Kidney (tissue), 14 donors: ENCODE data around the gene SLC25A15. TPM values are rescaled to one million over a fixed set of nuclear protein-coding genes. Genes with fewer than 3 reads are reported as not detected.
A peak's percentile ranks its signal among the peaks of the same experiment; 100 is the strongest.

Experiments used
- DNase-seq, 5 donors: peaks; one replicate each; pipeline ENCODE4 v3.0.0-alpha.2; 2013 to 2020
- FAIRE-seq: peaks from 2 replicates; lab custom pipeline; 2012; peaks lifted over from hg19 to GRCh38; lab: Jason Lieb, UNC
- H3K27ac ChIP-seq, 2 donors: one replicate each; pipeline ENCODE4 v1.7.0; 2013; ENCODE audit warnings: low read depth in 2 of 2, low read length in 2 of 2, inconsistent platforms in 1 of 2
- H3K27me3 ChIP-seq: one replicate; pipeline ENCODE4 v1.7.1; 2013; ENCODE audit warnings: low read length, inconsistent platforms; ENCODE audit not compliant: control insufficient read depth, insufficient read depth
- H3K36me3 ChIP-seq, 3 donors: one replicate each; pipeline versions ENCODE4 v1.7.0 to v1.7.1; 2013; ENCODE audit warnings: low read length in 3 of 3, control low read depth in 1 of 3, inconsistent platforms in 1 of 3; ENCODE audit not compliant: insufficient read depth in 3 of 3, control insufficient read depth in 2 of 3
- H3K4me1 ChIP-seq, 3 donors: one replicate each; pipeline versions ENCODE4 v1.7.0 to v1.7.1; 2013; ENCODE audit warnings: low read length in 3 of 3, inconsistent platforms in 1 of 3, low read depth in 1 of 3; ENCODE audit not compliant: control insufficient read depth in 2 of 3, insufficient read depth in 2 of 3
- H3K4me3 ChIP-seq, 3 donors: one replicate each; pipeline versions ENCODE4 v1.7.0 to v1.8.1; 2013; ENCODE audit warnings: low read length in 3 of 3, control low read depth in 1 of 3, inconsistent platforms in 1 of 3
- H3K9ac ChIP-seq, 3 donors: one replicate each; pipeline versions ENCODE4 v1.7.0 to v1.7.1; 2013; ENCODE audit warnings: low read length in 3 of 3, control low read depth in 1 of 3, inconsistent platforms in 1 of 3
- H3K9me3 ChIP-seq, 3 donors: one replicate each; pipeline versions ENCODE4 v1.7.0 to v1.7.1; 2013; ENCODE audit warnings: low read length in 3 of 3, control low read depth in 1 of 3, inconsistent platforms in 1 of 3; ENCODE audit not compliant: control insufficient read depth in 2 of 3, insufficient read depth in 1 of 3
- CTCF ChIP-seq: IDR thresholded peaks from 3 replicates; pipeline ENCODE4 v1.5.1; 2012; ENCODE audit warnings: mild to moderate bottlenecking, moderate library complexity, borderline replicate concordance; ENCODE audit not compliant: insufficient read depth; ENCODE audit errors: extremely low read depth
- intact Hi-C: fragments of 100-400 bp; cut with DNase I; formaldehyde crosslinking; loops from one replicate; pipeline ENCODE4 v1.11.1; 2022
- polyA plus RNA-seq: library from polyadenylated mRNA; stranded (reverse); fragments of 350-450 nt; fragmentation: Illumina TruSeq; extraction: RNeasy Lipid Tissue Mini Kit (QIAGEN cat#74804); gene quantifications from one replicate; pipeline ENCODE4 v1.2.3, GENCODE V29; 2014; ENCODE audit warnings: low read depth, low replicate concordance; ENCODE audit not compliant: insufficient read depth
- total RNA-seq: library from RNA; stranded (reverse); fragmentation: NEBNext Ultra II Directional; extraction: Animal tissue kit (Norgen Biotek cat#: 25700); gene quantifications from one replicate; pipeline ENCODE4 v1.2.1, GENCODE V29; 2021
- donor health status: control.
- donor health status: control.
- donor health status: control.
- donor health status: control.
- donor health status: control.
- donor health status: DM: yes; HTN: yes; CAD: no.
- donor health status: Normal renal cell carcinoma (clear cell type).

Gene SLC25A15
- total and polyA plus RNA-seq, 2 donors from 2014 or later: 5.4 to 7.7 TPM

- H3K27me3 ChIP-seq: no peaks in the 10 kb centered on the region
- no peaks in the 10 kb centered on the region for H3K9me3 ChIP-seq
- H3K4me3 ChIP-seq: peak overlapping the region; percentile 75 to 99 (median 98)
- DNase-seq: no peak
- peaks cover 0 to 7% (median 0%) of the 10 kb centered on the region in 3 donors for H3K36me3 ChIP-seq
- intact Hi-C loops: no loop called here
- no peak for TF ChIP-seq CTCF
- FAIRE-seq: no peak
- H3K27ac ChIP-seq: peak overlapping the region; percentile 16 to 89
- H3K4me1 ChIP-seq: peaks cover 0 to 17% (median 4%) of the 10 kb centered on the region in 3 donors
- peak overlapping the region; percentile 8 to 99 (median 98) for H3K9ac ChIP-seq
Observed at GRCh38 chr13:40770609-40770933, 18.8 kb upstream of the SLC25A15 start.

GRCh38 chr13:40770934-40771618 is 18.3 kb upstream of the SLC25A15 start, which contains the start of gene MRPS31:
MRPS31 (minus strand) TSS chr13:40771190; CDS start chr13:40771136, 54 bp downstream.
- FAIRE-seq (peak; percentile 47), DNase-seq (peak; percentile 96 to 99 (median 97))
- Histone ChIP-seq H3K36me3 (peaks cover 0 to 7% (median 0%) of the 10 kb centered on the region in 3 donors), H3K9me3 (no peaks in the 10 kb centered on the region), H3K4me1 (peaks cover 0 to 17% (median 4%) of the 10 kb centered on the region in 3 donors), H3K9ac (peak within 1 kb of the TSS; percentile 8 to 99 (median 98)), H3K4me3 (peak within 1 kb of the TSS; percentile 75 to 99 (median 98)), H3K27me3 (no peaks in the 10 kb centered on the region), H3K27ac (peak within 1 kb of the TSS; percentile 39 to 89)
- peak; percentile 13 for TF ChIP-seq CTCF
- intact Hi-C loops: no loop called here

GRCh38 chr13:40772765-40773473 is 16.5 kb upstream of the SLC25A15 start:
- intact Hi-C loops: no loop called here
- Histone ChIP-seq H3K9ac (no peak overlapping the region), H3K27ac (no peak overlapping the region), H3K4me1 (peaks cover 0 to 17% (median 2%) of the 10 kb centered on the region in 3 donors), H3K27me3 (no peaks in the 10 kb centered on the region), H3K36me3 (peaks cover 0 to 3% (median 0%) of the 10 kb centered on the region in 3 donors), H3K4me3 (no peak overlapping the region), H3K9me3 (no peaks in the 10 kb centered on the region)
- TF ChIP-seq CTCF: no peak
- DNase-seq (no peak), FAIRE-seq (no peak)
